Body of pancreas (tissue), 4 donors: ENCODE results near the gene ANO3. TPM values are rescaled to one million over a fixed set of nuclear protein-coding genes. Genes with fewer than 3 reads are reported as not detected.

ENCODE experiments used
- ATAC-seq: fragments of 150-250 bp; one replicate; pipeline ENCODE4 v1.9.1; 2016
- DNase-seq, 4 donors: peaks; one replicate each; pipeline ENCODE4 v3.0.0-alpha.2; 2019
- H3K27ac ChIP-seq, 4 donors: fragments of 200-600 bp; sonication (generic); 1 replicate in 3 of 4; 2 replicates in 1 of 4; pipeline versions ENCODE4 v1.5.1 to v1.6.1; 2016 to 2019; ENCODE audit warnings: mild to moderate bottlenecking in 1 of 4, mixed read lengths in 1 of 4, moderate library complexity in 1 of 4
- H3K27me3 ChIP-seq, 2 donors: fragments of 200-600 bp; sonication (generic); one replicate each; pipeline ENCODE4 v1.6.0; 2016; ENCODE audit warnings: mild to moderate bottlenecking in 1 of 2
- H3K36me3 ChIP-seq, 2 donors: fragments of 200-600 bp; sonication (generic); replicated peaks in 1 of 2; 2 replicates each; pipeline ENCODE4 v1.5.1; 2016; ENCODE audit warnings: low read depth in 2 of 2; ENCODE audit not compliant: insufficient read depth in 1 of 2
- H3K4me1 ChIP-seq: fragments of 200-600 bp; sonication (generic); one replicate; pipeline ENCODE4 v1.6.0; 2016
- H3K4me3 ChIP-seq, 2 donors: fragments of 200-600 bp; sonication (generic); 1 replicate in 1 of 2; 2 replicates in 1 of 2; pipeline ENCODE4 v1.5.1; 2016 to 2019
- H3K9me3 ChIP-seq, 3 donors: fragments of 200-600 bp; sonication (generic); 1 replicate in 2 of 3; 2 replicates in 1 of 3; pipeline ENCODE4 v1.5.1; 2016
- POLR2A ChIP-seq, 3 donors: fragments of 450-650 bp; IDR thresholded peaks; one replicate each; pipeline ENCODE4 v1.6.1; 2016; ENCODE audit warnings: antibody characterized with exemption in 3 of 3, mild to moderate bottlenecking in 2 of 3
- WGBS, 2 donors: methylation state at CpG; one replicate each; pipeline ENCODE4 v1.1.5; 2017; 5-methylcytosine and 5-hydroxymethylcytosine counted together
- intact Hi-C: fragments of 100-400 bp; cut with DNase I; formaldehyde crosslinking; loops from one replicate; pipeline ENCODE4 v1.15.1; 2023
- total RNA-seq, 2 donors: library from RNA; depleted of rRNA; stranded (reverse); fragments of >200 nt; gene quantifications; one replicate each; pipeline ENCODE4 v1.1.0, GENCODE V29; 2016
- TF ChIP-seq, protein P1 (sequence below), 7 experiments: fragments of 450-650 bp in 4 of 7; fragments of 200-600 bp in 3 of 7; sonication (generic) in 3 of 7; IDR thresholded peaks; one replicate each; pipeline ENCODE4 v1.5.1; 2016 to 2019; ENCODE audit warnings: antibody characterized with exemption in 7 of 7

The ANO3 gene
- total RNA-seq, 2 donors from 2014 or later: 0.52 to 5.3 TPM

DNA sequence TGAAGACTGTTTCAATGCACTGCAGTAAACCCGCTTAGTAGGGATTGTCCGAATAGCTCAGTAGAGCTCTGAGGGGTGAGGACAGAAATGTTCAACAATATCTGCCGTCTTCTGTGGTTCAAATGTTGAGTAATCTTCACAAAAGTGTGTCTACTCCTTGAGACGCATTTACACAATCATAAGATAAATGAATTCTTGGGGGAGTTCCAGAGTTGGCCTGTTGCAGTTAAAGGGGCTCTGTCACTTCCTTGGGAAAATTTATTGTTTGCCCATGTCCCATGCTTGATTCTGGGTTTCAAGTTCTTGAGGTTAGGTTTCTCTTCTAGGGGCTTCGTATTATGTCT lies 614 bp downstream of the ANO3 start:
- H3K4me1 ChIP-seq: peaks cover 10% of the 10 kb centered on the region
- H3K27ac ChIP-seq: no peak overlapping the region
- H3K4me3 ChIP-seq: no peak overlapping the region
- ATAC-seq (no peak), DNase-seq (no peak)
- WGBS, 2 donors: 33 to 34% methylated on average over 5 of the region's 5 CpGs
- TF ChIP-seq, protein P1, sequence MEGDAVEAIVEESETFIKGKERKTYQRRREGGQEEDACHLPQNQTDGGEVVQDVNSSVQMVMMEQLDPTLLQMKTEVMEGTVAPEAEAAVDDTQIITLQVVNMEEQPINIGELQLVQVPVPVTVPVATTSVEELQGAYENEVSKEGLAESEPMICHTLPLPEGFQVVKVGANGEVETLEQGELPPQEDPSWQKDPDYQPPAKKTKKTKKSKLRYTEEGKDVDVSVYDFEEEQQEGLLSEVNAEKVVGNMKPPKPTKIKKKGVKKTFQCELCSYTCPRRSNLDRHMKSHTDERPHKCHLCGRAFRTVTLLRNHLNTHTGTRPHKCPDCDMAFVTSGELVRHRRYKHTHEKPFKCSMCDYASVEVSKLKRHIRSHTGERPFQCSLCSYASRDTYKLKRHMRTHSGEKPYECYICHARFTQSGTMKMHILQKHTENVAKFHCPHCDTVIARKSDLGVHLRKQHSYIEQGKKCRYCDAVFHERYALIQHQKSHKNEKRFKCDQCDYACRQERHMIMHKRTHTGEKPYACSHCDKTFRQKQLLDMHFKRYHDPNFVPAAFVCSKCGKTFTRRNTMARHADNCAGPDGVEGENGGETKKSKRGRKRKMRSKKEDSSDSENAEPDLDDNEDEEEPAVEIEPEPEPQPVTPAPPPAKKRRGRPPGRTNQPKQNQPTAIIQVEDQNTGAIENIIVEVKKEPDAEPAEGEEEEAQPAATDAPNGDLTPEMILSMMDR (IDR thresholded peaks at IDR 0.05): no peak
- no peak for TF ChIP-seq POLR2A (IDR thresholded peaks at IDR 0.05)
- no peaks in the 10 kb centered on the region for H3K36me3 ChIP-seq
- H3K9me3 ChIP-seq: no peaks in the 10 kb centered on the region
- intact Hi-C loops: no loop called here
- H3K27me3 ChIP-seq: no peaks in the 10 kb centered on the region

DNA sequence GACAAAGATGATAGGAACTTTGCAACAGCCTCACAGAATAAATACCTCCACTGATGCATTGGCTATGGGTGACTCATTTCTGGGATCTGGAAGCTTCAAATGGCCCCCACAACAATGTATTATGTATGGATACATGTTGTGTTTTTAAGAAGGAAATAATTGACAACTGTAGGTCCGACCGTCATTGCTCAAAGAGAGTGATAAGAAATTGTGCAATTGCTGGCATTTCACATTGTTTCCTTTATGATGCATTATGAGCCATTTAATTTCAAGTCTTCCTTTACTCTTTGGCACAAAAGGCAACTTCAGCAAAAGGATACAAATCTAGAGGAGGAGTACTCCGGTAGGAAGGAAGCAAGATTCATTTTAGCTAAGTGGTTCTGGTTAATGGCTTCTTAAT lies 2.0 kb downstream of the ANO3 start:
- Histone ChIP-seq H3K27me3 (no peaks in the 10 kb centered on the region), H3K4me3 (no peak overlapping the region), H3K27ac (no peak overlapping the region), H3K4me1 (peaks cover 10% of the 10 kb centered on the region), H3K36me3 (no peaks in the 10 kb centered on the region), H3K9me3 (no peaks in the 10 kb centered on the region)
- ATAC-seq (no peak), DNase-seq (no peak)
- intact Hi-C loops: no loop called here
- TF ChIP-seq, protein P1 (IDR thresholded peaks at IDR 0.05): no peak
- no peak for TF ChIP-seq POLR2A (IDR thresholded peaks at IDR 0.05)
- WGBS, 2 donors: 47 to 48% methylated on average over 3 of the region's 3 CpGs

DNA sequence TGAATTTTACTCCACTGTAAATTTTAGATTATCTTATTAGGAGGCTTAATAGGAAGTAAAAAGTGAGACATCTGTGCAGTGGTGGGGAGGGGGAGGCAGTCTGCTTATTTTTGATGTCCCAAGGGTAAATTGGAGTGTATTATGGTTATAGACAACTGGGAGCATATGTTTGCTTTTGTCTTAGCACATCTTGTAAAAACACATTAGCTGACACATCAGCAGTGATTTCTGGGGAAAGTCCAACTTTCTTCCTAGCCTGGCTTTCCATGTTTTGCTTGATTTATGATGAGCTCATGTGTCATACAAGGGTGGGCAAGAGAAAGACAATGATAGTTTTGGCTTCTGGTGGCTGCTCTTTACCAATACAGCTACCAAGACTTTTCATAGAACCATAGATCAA lies 4.0 kb downstream of the ANO3 start:
- intact Hi-C loops: no loop called here
- Histone ChIP-seq H3K27ac (no peak overlapping the region), H3K36me3 (no peaks in the 10 kb centered on the region), H3K4me1 (peaks cover 10% of the 10 kb centered on the region), H3K4me3 (no peak overlapping the region), H3K9me3 (no peaks in the 10 kb centered on the region), H3K27me3 (no peaks in the 10 kb centered on the region)
- no peak for TF ChIP-seq POLR2A (IDR thresholded peaks at IDR 0.05)
- TF ChIP-seq, protein P1 (IDR thresholded peaks at IDR 0.05): no peak
- DNase-seq: no peak
- no peak for ATAC-seq

DNA sequence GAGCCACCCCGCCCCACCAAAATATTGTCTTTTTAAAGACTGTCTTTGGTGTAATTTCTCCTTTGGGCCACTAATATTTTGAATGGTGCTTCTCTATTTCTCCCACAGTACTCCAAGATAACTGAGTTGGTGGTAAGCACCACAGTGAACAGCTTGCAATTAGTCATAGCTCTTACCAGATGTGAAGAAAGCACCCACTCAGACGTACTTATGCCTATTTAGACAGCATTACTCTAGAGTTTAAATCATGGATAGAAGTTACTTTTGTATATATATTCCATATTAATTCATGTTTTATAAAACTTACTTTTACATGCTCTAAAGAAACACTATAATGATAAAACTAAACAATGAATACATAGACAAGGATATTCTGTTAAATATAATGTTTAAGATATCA lies 12.7 kb downstream of the ANO3 start:
- no peak for ATAC-seq
- TF ChIP-seq, protein P1 (IDR thresholded peaks at IDR 0.05): no peak
- TF ChIP-seq POLR2A (IDR thresholded peaks at IDR 0.05): no peak
- Histone ChIP-seq H3K4me3 (no peak overlapping the region), H3K36me3 (no peaks in the 10 kb centered on the region), H3K4me1 (no peaks in the 10 kb centered on the region), H3K27me3 (no peaks in the 10 kb centered on the region), H3K9me3 (no peaks in the 10 kb centered on the region), H3K27ac (no peak overlapping the region)
- intact Hi-C loops: no loop called here
- 50 to 59% methylated on average over 2 of the region's 2 CpGs for WGBS, 2 donors
- DNase-seq: no peak

DNA sequence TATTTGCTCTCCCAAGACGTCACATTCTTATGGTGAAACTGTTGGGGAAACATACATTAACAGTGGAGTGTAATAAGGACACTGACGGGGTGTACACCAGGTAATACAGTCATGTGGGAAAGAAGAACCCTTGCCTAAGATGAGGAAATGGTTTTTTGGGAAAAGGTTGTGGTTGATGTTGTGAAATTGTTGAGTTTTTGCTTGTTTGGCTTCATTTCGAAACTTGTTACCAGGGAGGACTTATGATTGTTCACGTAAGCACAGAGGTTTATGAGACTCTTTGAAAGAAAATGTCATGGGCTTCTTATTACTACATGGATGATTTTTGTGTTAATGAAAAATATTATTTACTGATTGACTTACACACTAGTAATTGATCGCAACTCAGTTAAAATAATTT lies 16.8 kb downstream of the ANO3 start:
- TF ChIP-seq, protein P1 (IDR thresholded peaks at IDR 0.05): no peak
- TF ChIP-seq POLR2A (IDR thresholded peaks at IDR 0.05): no peak
- intact Hi-C loops: no loop called here
- Histone ChIP-seq H3K27me3 (no peaks in the 10 kb centered on the region), H3K9me3 (no peaks in the 10 kb centered on the region), H3K36me3 (no peaks in the 10 kb centered on the region), H3K4me1 (no peaks in the 10 kb centered on the region), H3K4me3 (no peak overlapping the region), H3K27ac (no peak overlapping the region)
- ATAC-seq (no peak), DNase-seq (no peak)
- whole genome bisulfite sequencing, 2 donors: 70% methylated on average over 5 of the region's 5 CpGs
